WTC11 (cell line): ENCODE data around the gene DNAAF1. TPM values are rescaled to one million over a fixed set of nuclear protein-coding genes. Genes with fewer than 3 reads are reported as not detected.

Experiments
- ATAC-seq: fragments of 200-7000 bp; cut with Tn5 transposase; 2 replicates; pipeline ENCODE4 v1.10.0; 2021; ENCODE audit warnings: mild to moderate bottlenecking, moderate library complexity
- CTCF ChIA-PET: fragments of 300-600 bp; sonication (Branson Sonifier 250); formaldehyde crosslinking; loops from one replicate; lab custom pipeline; 2021; ENCODE audit warnings: antibody characterized with exemption; lab: Charles Lee
- POLR2A ChIA-PET: fragments of 350-600 bp; sonication (Branson Sonifier 250); formaldehyde crosslinking; loops from one replicate; lab custom pipeline; 2021; ENCODE audit warnings: antibody characterized with exemption; lab: Charles Lee
- DNase-seq: peaks from one replicate; pipeline ENCODE4 v3.0.0; 2021; ENCODE audit warnings: low spot score
- H3K27ac Mint-ChIP-seq: 2 replicates; pipeline ENCODE4 v1.8.0; 2021; ENCODE audit warnings: mixed read lengths
- H3K27me3 Mint-ChIP-seq: 2 replicates; pipeline ENCODE4 v1.8.0; 2021; ENCODE audit warnings: low read depth, mild to moderate bottlenecking, moderate library complexity, mixed read lengths
- H3K36me3 Mint-ChIP-seq: 2 replicates; pipeline ENCODE4 v1.8.0; 2021; ENCODE audit warnings: mixed read lengths
- H3K4me1 Mint-ChIP-seq: 2 replicates; pipeline ENCODE4 v1.8.0; 2022; ENCODE audit warnings: mixed read lengths
- H3K4me3 Mint-ChIP-seq: 2 replicates; pipeline ENCODE4 v1.8.0; 2021; ENCODE audit warnings: mild to moderate bottlenecking, moderate library complexity, mixed read lengths
- H3K9me3 Mint-ChIP-seq: 2 replicates; pipeline ENCODE4 v1.8.0; 2021; ENCODE audit warnings: mixed read lengths
- CBFB ChIP-seq: sonication (generic); formaldehyde crosslinking; IDR thresholded peaks from 2 replicates; pipeline ENCODE4 v1.8.1; 2022; ENCODE audit warnings: mild to moderate bottlenecking, low read depth, missing genetic modification reagents
- CTCF ChIP-seq: fragments of 200-600 bp; IDR thresholded peaks from 2 replicates; pipeline ENCODE4 v1.8.0; 2022; ENCODE audit warnings: antibody characterized with exemption
- ELF4 ChIP-seq: sonication (generic); formaldehyde crosslinking; IDR thresholded peaks from 2 replicates; pipeline ENCODE4 v1.8.1; 2022; ENCODE audit warnings: low read depth, mild to moderate bottlenecking, moderate library complexity, missing genetic modification reagents
- ERG ChIP-seq: fragments of 250-450 bp; sonication (Bioruptor Pico); IDR thresholded peaks from 2 replicates; pipeline ENCODE4 v1.8.0; 2021; ENCODE audit warnings: mild to moderate bottlenecking
- ETV6 ChIP-seq: sonication (generic); formaldehyde crosslinking; IDR thresholded peaks from 2 replicates; pipeline ENCODE4 v1.8.1; 2022; ENCODE audit warnings: mild to moderate bottlenecking, missing genetic modification reagents
- FOXP1 ChIP-seq: sonication (generic); formaldehyde crosslinking; IDR thresholded peaks from 2 replicates; pipeline ENCODE4 v1.8.0; 2022; ENCODE audit warnings: missing genetic modification reagents, mild to moderate bottlenecking, moderate library complexity, borderline replicate concordance
- HMGXB4 ChIP-seq: sonication (generic); formaldehyde crosslinking; IDR thresholded peaks from 2 replicates; pipeline ENCODE4 v1.8.1; 2023; ENCODE audit warnings: mild to moderate bottlenecking, moderate library complexity, missing genetic modification reagents
- JAZF1 ChIP-seq: fragments of 250-450 bp; sonication (Bioruptor Pico); IDR thresholded peaks from 2 replicates; pipeline ENCODE4 v1.9.0; 2021; ENCODE audit warnings: moderate library complexity, mild to moderate bottlenecking, inconsistent platforms
- JUN ChIP-seq: sonication (generic); formaldehyde crosslinking; IDR thresholded peaks from 2 replicates; pipeline ENCODE4 v1.8.0; 2023; ENCODE audit warnings: mild to moderate bottlenecking, missing genetic modification reagents
- MAX ChIP-seq: sonication (generic); formaldehyde crosslinking; IDR thresholded peaks from 2 replicates; pipeline ENCODE4 v1.8.0; 2022; ENCODE audit warnings: mild to moderate bottlenecking, missing genetic modification reagents
- NFE2L1 ChIP-seq: sonication (generic); formaldehyde crosslinking; IDR thresholded peaks from 2 replicates; pipeline ENCODE4 v1.8.1; 2023; ENCODE audit warnings: missing genetic modification reagents
- OVOL2 ChIP-seq: fragments of 250-450 bp; sonication (Bioruptor Pico); IDR thresholded peaks from 2 replicates; pipeline ENCODE4 v1.9.0; 2021; ENCODE audit warnings: mild to moderate bottlenecking, borderline replicate concordance
- PREB ChIP-seq: sonication (generic); formaldehyde crosslinking; IDR thresholded peaks from 2 replicates; pipeline ENCODE4 v1.8.1; 2022; ENCODE audit warnings: mild to moderate bottlenecking, missing genetic modification reagents, moderate library complexity, borderline replicate concordance
- ZNF263 ChIP-seq: sonication (generic); formaldehyde crosslinking; IDR thresholded peaks from 2 replicates; pipeline ENCODE4 v1.8.1; 2022; ENCODE audit warnings: low read depth, mild to moderate bottlenecking, moderate library complexity, missing genetic modification reagents
- ZNF512 ChIP-seq: sonication (generic); formaldehyde crosslinking; IDR thresholded peaks from 2 replicates; pipeline ENCODE4 v1.8.1; 2022; ENCODE audit warnings: missing genetic modification reagents, borderline replicate concordance
- ZNF532 ChIP-seq: fragments of 250-450 bp; sonication (Bioruptor Pico); IDR thresholded peaks from 2 replicates; pipeline ENCODE4 v1.9.0; 2021; ENCODE audit warnings: mild to moderate bottlenecking, borderline replicate concordance
- total RNA-seq: library from RNA; stranded (reverse); gene quantifications from 3 replicates; pipeline ENCODE4 v1.2.3, GENCODE V29; 2021

DNAAF1 gene
- total RNA-seq, 1 experiment from 2014 or later: 0.20 TPM

GRCh38 chr16:84176192-84177053 is 31.3 kb downstream of the DNAAF1 start:
- H3K27ac Mint-ChIP-seq: no peak overlapping the region
- H3K36me3 Mint-ChIP-seq: peaks cover 13% of the 10 kb centered on the region; the same call in 1 of the 2 replicates
- ChIA-PET CTCF (interaction anchor here (0.6 to 4.5 kb wide), 11 partner anchors 8 to 292 kb away, joined by 3 to 51 read pairs (median 4); partner anchors contain the start of genes MBTPS1 and TAF1C), POLR2A (no interaction called here)
- H3K27me3 Mint-ChIP-seq: no peaks in the 10 kb centered on the region
- no peak for DNase-seq
- H3K4me1 Mint-ChIP-seq: no peaks in the 10 kb centered on the region
- H3K4me3 Mint-ChIP-seq: no peak overlapping the region
- 0 out of 2 replicates have a peak, but pooled peaks have one; percentile 11 for TF ChIP-seq FOXP1 (CRISPR knock-in tag)
- TF ChIP-seq ZNF512 (CRISPR knock-in tag): no peak
- H3K9me3 Mint-ChIP-seq: no peaks in the 10 kb centered on the region
- 0 out of 2 replicates have a peak, but pooled peaks have one; percentile 6 for ATAC-seq

GRCh38 chr16:84177741-84178073 is 32.6 kb downstream of the DNAAF1 start:
- Mint-ChIP-seq H3K4me3 (no peak overlapping the region), H3K9me3 (no peaks in the 10 kb centered on the region), H3K4me1 (no peaks in the 10 kb centered on the region), H3K36me3 (peaks cover 16% of the 10 kb centered on the region; the same call in 1 of the 2 replicates), H3K27ac (no peak overlapping the region), H3K27me3 (no peaks in the 10 kb centered on the region)
- TF ChIP-seq ELF4 (CRISPR knock-in tag) (no peak), HMGXB4 (CRISPR knock-in tag) (no peak), OVOL2 (CRISPR knock-in tag) (no peak), ETV6 (CRISPR knock-in tag) (no peak), PREB (CRISPR knock-in tag) (no peak), ZNF532 (CRISPR knock-in tag) (no peak)
- ATAC-seq: no peak
- ChIA-PET CTCF (interaction anchor here (0.9 to 4.5 kb wide), 2 partner anchors 9 to 164 kb away, joined by 3 to 51 read pairs; partner anchors contain the start of gene TAF1C), POLR2A (no interaction called here)
- no peak for DNase-seq

- Mint-ChIP-seq H3K4me1 (no peaks in the 10 kb centered on the region), H3K27ac (no peak overlapping the region), H3K9me3 (no peaks in the 10 kb centered on the region), H3K27me3 (no peaks in the 10 kb centered on the region), H3K4me3 (no peak overlapping the region), H3K36me3 (peaks cover 20% of the 10 kb centered on the region; the same call in 1 of the 2 replicates)
- ATAC-seq: no peak
- no peak for DNase-seq
- ChIA-PET CTCF (interaction anchor here (1.0 to 4.5 kb wide), 2 partner anchors 9 to 11 kb away, joined by 3 to 51 read pairs; partner anchors contain the start of gene TAF1C), POLR2A (no interaction called here)
- TF ChIP-seq ERG: no peak
- TF ChIP-seq CBFB (CRISPR knock-in tag): no peak
- TF ChIP-seq NFE2L1: no peak
- no peak for TF ChIP-seq MAX (CRISPR knock-in tag)
- no peak for TF ChIP-seq CTCF
- no peak for TF ChIP-seq ZNF263 (CRISPR knock-in tag)
- TF ChIP-seq JUN (CRISPR knock-in tag): no peak
- no peak for TF ChIP-seq JAZF1 (CRISPR knock-in tag)
These were observed 33.1 kb downstream of the DNAAF1 start for GRCh38 chr16:84178146-84178765.
